ENCODE data around the gene TMEM165. TPM values are rescaled to one million over a fixed set of nuclear protein-coding genes. Genes with fewer than 3 reads are reported as not detected.

Gene TMEM165
- total and polyA plus RNA-seq, 8 donors = 82.4 to 201 (median 101) TPM

DNA sequence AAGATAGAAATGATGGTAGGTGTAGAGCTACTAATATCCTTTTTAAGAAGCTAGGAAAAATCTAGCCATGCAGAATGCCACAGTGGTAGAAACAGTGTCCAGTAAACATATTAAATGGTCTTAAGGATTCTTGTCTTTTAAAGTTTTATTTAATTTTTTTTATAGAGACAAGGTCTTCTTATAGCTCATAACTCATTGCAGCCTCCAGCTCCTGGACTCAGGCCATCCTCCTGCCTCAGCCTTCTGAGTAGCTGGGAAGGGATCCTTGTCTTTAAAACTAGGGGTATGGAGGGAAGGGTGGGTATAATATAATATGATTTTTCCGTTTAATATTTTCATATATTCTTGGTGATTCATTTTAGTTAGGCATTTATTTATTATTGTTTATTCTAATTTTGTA lies 3.8 kb downstream of the TMEM165 start:
- H3K4me1 ChIP-seq = peaks cover 12 to 58% of the 10 kb centered on the region in 2 donors
- intact Hi-C loops (cut with DNase I) = no loop called here
- H3K27ac ChIP-seq = peak overlapping the region in 1 of 2 donors; percentile 37
- no peaks in the 10 kb centered on the region for H3K9me3 ChIP-seq
- H3K27me3 ChIP-seq = no peaks in the 10 kb centered on the region
- ATAC-seq (no peak), DNase-seq (no peak)
- peak overlapping the region in 1 of 2 donors; percentile 88 for H3K4me3 ChIP-seq
- TF ChIP-seq, protein P1, sequence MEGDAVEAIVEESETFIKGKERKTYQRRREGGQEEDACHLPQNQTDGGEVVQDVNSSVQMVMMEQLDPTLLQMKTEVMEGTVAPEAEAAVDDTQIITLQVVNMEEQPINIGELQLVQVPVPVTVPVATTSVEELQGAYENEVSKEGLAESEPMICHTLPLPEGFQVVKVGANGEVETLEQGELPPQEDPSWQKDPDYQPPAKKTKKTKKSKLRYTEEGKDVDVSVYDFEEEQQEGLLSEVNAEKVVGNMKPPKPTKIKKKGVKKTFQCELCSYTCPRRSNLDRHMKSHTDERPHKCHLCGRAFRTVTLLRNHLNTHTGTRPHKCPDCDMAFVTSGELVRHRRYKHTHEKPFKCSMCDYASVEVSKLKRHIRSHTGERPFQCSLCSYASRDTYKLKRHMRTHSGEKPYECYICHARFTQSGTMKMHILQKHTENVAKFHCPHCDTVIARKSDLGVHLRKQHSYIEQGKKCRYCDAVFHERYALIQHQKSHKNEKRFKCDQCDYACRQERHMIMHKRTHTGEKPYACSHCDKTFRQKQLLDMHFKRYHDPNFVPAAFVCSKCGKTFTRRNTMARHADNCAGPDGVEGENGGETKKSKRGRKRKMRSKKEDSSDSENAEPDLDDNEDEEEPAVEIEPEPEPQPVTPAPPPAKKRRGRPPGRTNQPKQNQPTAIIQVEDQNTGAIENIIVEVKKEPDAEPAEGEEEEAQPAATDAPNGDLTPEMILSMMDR (IDR thresholded peaks at IDR 0.05) = no peak
- H3K36me3 ChIP-seq = peaks cover 0 to 45% of the 10 kb centered on the region in 2 donors

DNA sequence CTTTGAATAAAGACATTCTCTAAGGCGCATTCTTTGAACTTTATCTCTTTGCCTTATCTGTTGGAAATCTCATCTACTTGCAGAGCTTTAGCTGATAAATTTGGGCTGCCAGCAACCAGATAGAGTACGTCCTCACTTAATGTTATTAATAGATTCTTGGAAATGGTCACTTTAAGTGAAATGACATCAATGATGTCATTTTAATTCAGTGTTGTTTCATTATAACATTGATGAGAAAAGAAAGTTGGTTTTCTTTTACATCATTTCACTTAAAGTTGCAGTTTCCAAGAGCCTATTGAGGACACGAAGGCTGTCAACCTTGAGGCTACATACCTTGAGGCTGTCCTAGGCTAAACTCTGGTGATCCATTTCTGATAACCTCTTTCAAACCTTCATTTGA lies 9.3 kb downstream of the TMEM165 start:
- Histone ChIP-seq H3K36me3 (peaks cover 0 to 78% of the 10 kb centered on the region in 2 donors), H3K27ac (no peak overlapping the region), H3K4me1 (peaks cover 11 to 81% of the 10 kb centered on the region in 2 donors), H3K4me3 (no peak overlapping the region), H3K27me3 (no peaks in the 10 kb centered on the region), H3K9me3 (no peaks in the 10 kb centered on the region)
- ATAC-seq (no peak), DNase-seq (no peak)
- intact Hi-C loops (cut with DNase I) = no loop called here
- TF ChIP-seq, protein P1 (IDR thresholded peaks at IDR 0.05) = no peak

DNA sequence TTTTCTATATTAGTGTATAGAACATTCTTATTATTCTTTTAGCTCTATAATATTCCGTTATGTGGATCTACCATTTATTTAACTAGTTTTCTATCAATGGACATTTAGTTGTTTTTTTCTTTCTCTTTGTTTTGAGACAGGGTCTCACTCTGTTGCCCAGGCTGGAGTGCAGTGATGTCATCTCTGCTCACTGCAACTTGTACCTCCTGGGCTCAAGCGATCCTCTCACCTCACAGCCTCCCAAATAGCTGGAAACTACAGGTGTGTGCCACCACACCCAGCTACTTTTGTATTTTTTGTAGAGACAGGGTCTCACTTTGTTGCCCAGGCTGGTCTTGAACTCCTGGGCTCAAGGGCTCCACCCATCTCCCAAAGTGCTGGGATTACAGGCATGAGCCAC lies 10.8 kb downstream of the TMEM165 start:
- DNase-seq = no peak
- Histone ChIP-seq H3K27me3 (no peaks in the 10 kb centered on the region), H3K4me1 (peaks cover 11 to 74% of the 10 kb centered on the region in 2 donors), H3K9me3 (no peaks in the 10 kb centered on the region), H3K36me3 (peaks cover 0 to 79% of the 10 kb centered on the region in 2 donors), H3K4me3 (no peak overlapping the region), H3K27ac (no peak overlapping the region)
- no peak for ATAC-seq
- intact Hi-C loops (cut with DNase I) = no loop called here
- TF ChIP-seq, protein P1 (IDR thresholded peaks at IDR 0.05) = no peak

DNA sequence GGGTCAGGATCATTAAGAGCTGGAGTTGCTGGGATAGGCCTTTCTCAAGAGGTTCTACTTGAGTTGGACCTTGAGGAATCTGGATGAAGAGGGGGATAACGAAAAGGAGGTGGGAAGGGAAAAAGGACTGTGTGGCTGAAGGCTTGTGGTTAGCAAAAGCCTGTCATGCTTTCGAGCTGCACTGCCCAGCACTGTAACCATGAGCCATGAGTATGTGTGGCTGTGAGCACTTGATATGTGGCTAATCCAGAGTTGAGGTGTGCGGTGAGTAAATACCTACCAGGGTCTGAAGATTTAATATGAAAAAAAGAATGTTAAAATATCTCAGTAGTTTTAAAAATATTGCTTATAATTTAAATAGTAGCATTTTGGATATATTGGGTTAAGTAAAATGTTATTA lies 11.4 kb downstream of the TMEM165 start:
- H3K27me3 ChIP-seq = no peaks in the 10 kb centered on the region
- ATAC-seq (peak; percentile 51), DNase-seq (no peak)
- H3K9me3 ChIP-seq = no peaks in the 10 kb centered on the region
- no peak overlapping the region for H3K27ac ChIP-seq
- H3K36me3 ChIP-seq = peaks cover 0 to 82% of the 10 kb centered on the region in 2 donors
- H3K4me3 ChIP-seq = no peak overlapping the region
- intact Hi-C loops (cut with DNase I) = no loop called here
- H3K4me1 ChIP-seq = peaks cover 11 to 70% of the 10 kb centered on the region in 2 donors
- TF ChIP-seq, protein P1 (IDR thresholded peaks at IDR 0.05) = no peak

DNA sequence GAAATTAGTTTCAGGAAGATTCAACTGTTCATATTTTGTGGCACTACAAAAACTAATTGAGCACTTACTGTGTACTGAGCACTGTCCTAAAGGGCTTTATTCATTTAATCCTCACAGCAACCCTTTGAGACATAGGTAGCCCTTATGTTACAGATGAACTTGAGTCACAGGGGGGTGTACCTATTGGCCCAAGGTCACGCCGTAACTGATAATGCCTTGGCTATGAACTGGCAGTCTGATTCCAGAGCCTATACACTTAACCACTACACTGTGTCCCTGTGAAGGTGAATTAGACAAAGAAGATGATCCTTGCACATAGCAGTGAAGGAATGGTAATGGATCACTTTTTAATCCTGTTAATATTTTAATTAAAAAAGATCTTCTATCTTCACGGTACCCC lies 12.0 kb downstream of the TMEM165 start:
- DNase-seq (no peak), ATAC-seq (no peak)
- Histone ChIP-seq H3K9me3 (no peaks in the 10 kb centered on the region), H3K4me3 (no peak overlapping the region), H3K27me3 (no peaks in the 10 kb centered on the region), H3K36me3 (peaks cover 0 to 88% of the 10 kb centered on the region in 2 donors), H3K27ac (no peak overlapping the region), H3K4me1 (peaks cover 11 to 70% of the 10 kb centered on the region in 2 donors)
- intact Hi-C loops (cut with DNase I) = no loop called here
- TF ChIP-seq, protein P1 (IDR thresholded peaks at IDR 0.05) = no peak

Data from left lung (tissue), 10 donors.